Activated naive CD4-positive, alpha-beta T cell treated with anti-CD3 and anti-CD28 coated beads, Interleukin-2, amount 10 ng/mL, durations not matched to agents 7 days and 5 days (primary cell): ENCODE data around the gene ETV5.

Source experiments
- CTCF ChIA-PET: fragments of 350-600 bp; sonication (Branson Sonifier 250); formaldehyde crosslinking; loops from one replicate; lab custom pipeline; 2021; ENCODE audit warnings: antibody characterized with exemption; lab: Charles Lee
- DNase-seq: peaks from one replicate; pipeline ENCODE4 v3.0.0-alpha.2; 2020
- H3K27ac Mint-ChIP-seq: one replicate; pipeline ENCODE4 v1.8.0; 2021; ENCODE audit warnings: mild to moderate bottlenecking, moderate library complexity, mixed read lengths
- H3K27me3 Mint-ChIP-seq: one replicate; pipeline ENCODE4 v1.8.0; 2021; ENCODE audit warnings: mild to moderate bottlenecking, mixed read lengths
- H3K36me3 Mint-ChIP-seq: one replicate; pipeline ENCODE4 v1.8.0; 2021; ENCODE audit warnings: mixed read lengths
- H3K4me1 Mint-ChIP-seq: one replicate; pipeline ENCODE4 v1.8.0; 2021; ENCODE audit warnings: mixed read lengths
- H3K4me3 Mint-ChIP-seq: one replicate; pipeline ENCODE4 v1.8.0; 2021; ENCODE audit warnings: mild to moderate bottlenecking, moderate library complexity, mixed read lengths
- H3K9me3 Mint-ChIP-seq: one replicate; pipeline ENCODE4 v1.8.0; 2021; ENCODE audit warnings: mixed read lengths

Gene ETV5

DNA sequence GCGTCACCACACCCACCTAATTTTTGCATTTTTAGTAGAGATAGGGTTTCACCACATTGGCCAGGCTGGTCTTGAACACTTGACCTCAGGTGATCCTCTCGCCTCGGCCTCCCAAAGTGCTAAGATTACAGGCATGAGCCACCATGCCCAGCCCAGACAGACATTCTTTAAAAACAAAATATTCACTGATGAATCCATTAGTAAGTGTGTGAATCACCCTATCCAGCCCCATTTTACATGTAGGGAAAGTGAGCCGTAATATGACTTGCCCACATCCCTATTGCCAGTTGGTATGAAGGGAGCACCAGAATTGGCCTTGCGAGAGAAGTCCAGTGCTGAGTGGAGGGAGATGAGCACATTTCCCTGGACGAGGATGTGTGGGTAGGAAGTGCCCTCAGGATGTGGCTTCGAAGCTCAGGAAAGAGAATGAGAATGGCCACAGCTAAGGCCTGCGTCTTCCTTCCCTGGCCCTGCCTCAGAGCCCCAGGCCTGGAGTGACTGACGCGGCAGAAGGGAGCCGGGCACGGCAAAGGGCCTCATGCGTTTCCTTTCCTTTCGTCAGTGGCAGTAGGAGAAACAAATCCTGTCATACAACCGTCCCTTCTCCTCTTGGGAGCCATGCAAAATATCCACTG lies 28.3 kb upstream of the ETV5 start:
- Mint-ChIP-seq H3K27me3 (peaks cover 27% of the 10 kb centered on the region), H3K9me3 (no peaks in the 10 kb centered on the region), H3K4me3 (no peak overlapping the region), H3K27ac (no peak overlapping the region), H3K36me3 (no peaks in the 10 kb centered on the region), H3K4me1 (no peaks in the 10 kb centered on the region)
- DNase-seq, result no peak
- CTCF ChIA-PET, result no interaction called here

DNA sequence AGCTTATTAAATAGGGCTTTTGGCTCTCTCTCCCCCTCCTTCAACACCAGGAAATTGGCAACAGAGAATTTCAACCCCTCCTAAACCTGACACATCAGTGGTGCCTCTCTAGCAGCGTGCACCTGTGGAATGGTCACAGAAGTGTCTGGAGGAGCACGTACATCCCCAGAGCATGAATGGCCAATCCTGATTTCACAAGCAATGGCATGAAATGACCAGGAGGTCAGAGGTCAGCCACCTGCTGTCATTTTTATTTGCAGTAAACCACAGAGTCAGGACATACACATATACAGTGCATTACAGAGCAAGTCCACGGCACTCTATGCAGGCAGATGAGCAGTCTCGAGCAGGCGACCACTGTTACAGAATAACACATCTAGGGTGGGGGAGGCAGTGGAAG lies 25.1 kb upstream of the ETV5 start:
- Mint-ChIP-seq H3K36me3 (no peaks in the 10 kb centered on the region), H3K27me3 (peaks cover 47% of the 10 kb centered on the region), H3K4me1 (no peaks in the 10 kb centered on the region), H3K27ac (no peak overlapping the region), H3K4me3 (no peak overlapping the region), H3K9me3 (no peaks in the 10 kb centered on the region)
- no peak for DNase-seq
- CTCF ChIA-PET, result interaction anchor here (0.6 to 1.0 kb wide), 2 partner anchors 13 to 108 kb away, joined by 3 read pairs; no protein-coding TSS in a partner anchor

DNA sequence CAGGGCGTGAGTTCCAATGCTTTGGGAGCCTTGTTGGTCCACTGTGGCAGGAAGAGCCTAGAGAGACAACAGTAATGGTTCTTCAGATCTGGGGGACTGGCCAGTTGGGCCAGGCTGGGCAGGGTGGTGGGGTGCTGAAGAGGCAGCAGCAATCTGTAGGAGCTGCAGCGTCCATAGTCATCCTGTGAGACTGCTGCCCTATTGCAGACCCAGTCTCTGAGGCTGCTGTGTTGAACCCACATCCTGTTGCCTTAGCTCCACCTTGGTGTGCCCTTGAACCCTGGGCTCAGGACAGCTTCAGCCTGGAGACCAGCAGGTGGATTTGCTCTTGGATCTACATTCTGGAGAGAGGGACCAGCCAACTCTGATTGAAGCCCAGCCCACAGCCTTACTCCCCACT lies 23.6 kb upstream of the ETV5 start:
- CTCF ChIA-PET, result interaction anchor here (0.8 to 1.2 kb wide), 2 partner anchors 10 to 129 kb away, joined by 3 read pairs; no protein-coding TSS in a partner anchor
- H3K4me3 Mint-ChIP-seq, result no peak overlapping the region

DNA sequence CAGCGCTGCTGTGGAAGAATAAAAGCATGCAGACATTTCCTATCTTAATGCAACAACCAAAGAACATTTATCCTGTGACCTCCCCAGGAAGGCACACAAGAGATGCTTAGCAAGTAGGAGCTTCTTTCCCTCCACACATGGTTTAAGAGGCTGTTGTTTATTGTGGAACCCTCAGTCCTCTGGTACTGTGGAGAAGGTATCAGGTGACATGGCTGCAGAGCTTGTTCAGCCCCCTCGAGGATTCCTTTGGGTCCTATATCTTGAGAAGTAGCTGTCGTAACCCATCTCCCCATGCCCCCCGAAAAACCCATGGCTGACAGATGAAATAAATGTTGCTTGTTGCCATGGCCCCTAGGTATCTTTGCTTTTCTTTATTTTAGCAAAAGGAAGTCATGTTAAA lies 20.3 kb upstream of the ETV5 start:
- H3K36me3 Mint-ChIP-seq, result no peaks in the 10 kb centered on the region
- no peak for DNase-seq
- no peaks in the 10 kb centered on the region for H3K4me1 Mint-ChIP-seq
- H3K4me3 Mint-ChIP-seq, result no peak overlapping the region
- CTCF ChIA-PET, result no interaction called here
- no peaks in the 10 kb centered on the region for H3K9me3 Mint-ChIP-seq
- peaks cover 41% of the 10 kb centered on the region for H3K27me3 Mint-ChIP-seq
- H3K27ac Mint-ChIP-seq, result no peak overlapping the region

More for the DNA sequence above, 23.6 kb upstream of the ETV5 start:
- no peak for DNase-seq
- Mint-ChIP-seq H3K36me3 (no peaks in the 10 kb centered on the region), H3K27ac (no peak overlapping the region), H3K9me3 (no peaks in the 10 kb centered on the region), H3K4me1 (no peaks in the 10 kb centered on the region), H3K27me3 (peaks cover 42% of the 10 kb centered on the region)

DNA sequence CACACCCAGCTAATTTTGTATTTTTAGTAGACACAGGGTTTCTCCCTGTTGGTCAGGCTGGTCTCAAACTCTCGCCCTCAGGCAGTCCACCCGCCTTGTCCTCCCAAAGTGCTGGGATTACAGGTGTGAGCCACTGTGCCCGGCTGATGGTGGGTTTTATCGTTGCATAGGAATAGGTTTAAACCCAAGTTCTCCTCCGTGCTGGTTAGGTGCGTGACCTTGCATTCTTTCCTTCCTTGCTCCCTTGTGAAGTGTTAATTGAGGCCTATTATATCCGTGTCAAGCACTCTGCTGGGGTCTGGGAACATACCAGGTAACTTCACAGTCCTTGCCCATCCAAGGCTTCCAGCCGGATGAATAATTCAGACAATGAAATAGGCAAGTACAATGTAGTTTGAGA lies 19.3 kb upstream of the ETV5 start:
- H3K27me3 Mint-ChIP-seq, result peaks cover 41% of the 10 kb centered on the region
- no peak overlapping the region for H3K4me3 Mint-ChIP-seq
- H3K4me1 Mint-ChIP-seq, result no peaks in the 10 kb centered on the region
- CTCF ChIA-PET, result no interaction called here
- DNase-seq, result no peak
- H3K36me3 Mint-ChIP-seq, result no peaks in the 10 kb centered on the region
- no peak overlapping the region for H3K27ac Mint-ChIP-seq
- H3K9me3 Mint-ChIP-seq, result no peaks in the 10 kb centered on the region

DNA sequence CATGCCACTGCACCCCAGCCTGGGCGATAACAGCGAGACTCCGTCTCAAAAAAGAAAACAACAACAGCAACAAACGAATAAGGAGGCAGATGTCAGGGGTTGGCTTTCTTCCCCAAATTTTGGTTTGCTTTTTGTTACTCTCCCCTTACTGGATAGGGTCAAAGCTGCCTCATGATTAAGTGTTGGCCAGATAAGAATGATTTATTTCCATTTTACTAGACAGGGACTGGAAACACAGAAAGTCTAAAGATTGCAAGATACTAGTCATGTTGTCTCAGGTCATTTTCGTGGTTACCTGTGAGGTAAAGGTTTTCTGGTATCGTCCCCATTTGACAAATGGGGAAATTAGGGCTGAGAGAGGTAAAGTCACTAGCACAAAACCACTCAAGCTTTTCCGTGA lies 18.6 kb upstream of the ETV5 start:
- no peak for DNase-seq
- CTCF ChIA-PET, result no interaction called here
- Mint-ChIP-seq H3K27ac (no peak overlapping the region), H3K27me3 (peaks cover 34% of the 10 kb centered on the region), H3K9me3 (no peaks in the 10 kb centered on the region), H3K4me1 (no peaks in the 10 kb centered on the region), H3K4me3 (no peak overlapping the region), H3K36me3 (no peaks in the 10 kb centered on the region)

DNA sequence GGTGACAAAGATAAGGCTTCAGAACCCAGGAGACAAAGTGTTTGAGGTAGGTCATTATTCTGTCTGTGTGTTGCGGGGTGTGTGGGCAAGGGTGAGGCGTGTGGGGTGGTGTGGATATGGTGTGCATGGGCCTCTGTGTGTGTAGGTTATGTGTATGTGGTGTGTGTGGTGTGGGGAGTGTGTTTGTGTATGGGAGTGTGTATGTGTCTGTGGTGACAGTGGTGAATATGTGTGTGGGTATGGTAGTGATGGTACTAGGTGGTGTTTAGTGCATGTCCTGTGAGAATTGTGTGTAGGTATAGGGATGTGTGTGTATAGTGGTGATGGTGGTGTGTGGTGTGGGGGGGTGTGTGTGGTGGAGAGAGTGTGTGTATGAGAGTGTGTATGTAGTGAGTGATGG lies 16.2 kb upstream of the ETV5 start:
- no peak for DNase-seq
- peaks cover 30% of the 10 kb centered on the region for H3K27me3 Mint-ChIP-seq
- H3K9me3 Mint-ChIP-seq, result no peaks in the 10 kb centered on the region
- CTCF ChIA-PET, result interaction anchor here (0.9 kb wide), 1 partner anchor 414 kb away, joined by 3 read pairs; no protein-coding TSS in a partner anchor
- no peak overlapping the region for H3K27ac Mint-ChIP-seq
- H3K36me3 Mint-ChIP-seq, result no peaks in the 10 kb centered on the region
- H3K4me1 Mint-ChIP-seq, result no peaks in the 10 kb centered on the region
- H3K4me3 Mint-ChIP-seq, result no peak overlapping the region

DNA sequence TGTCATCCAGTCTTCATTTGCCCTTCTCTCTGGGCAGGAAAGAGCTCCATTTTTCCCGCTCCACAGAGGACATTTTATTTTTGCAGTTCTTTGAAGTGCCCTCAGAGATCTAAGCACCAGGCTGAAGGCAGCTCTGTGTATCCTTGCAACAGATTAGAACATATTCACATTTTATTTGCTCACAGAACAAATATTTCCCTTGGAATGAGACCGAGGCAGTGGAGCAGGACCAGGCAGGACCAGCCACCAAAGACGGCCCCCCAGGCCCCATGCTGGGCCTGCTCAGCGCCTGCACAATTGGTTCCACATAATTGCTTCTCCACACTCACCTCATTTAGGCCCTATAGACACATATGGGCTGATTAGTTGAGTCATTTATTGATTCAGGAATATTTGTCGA lies 15.7 kb upstream of the ETV5 start:
- H3K9me3 Mint-ChIP-seq, result no peaks in the 10 kb centered on the region
- peaks cover 29% of the 10 kb centered on the region for H3K27me3 Mint-ChIP-seq
- no peaks in the 10 kb centered on the region for H3K4me1 Mint-ChIP-seq
- no peak overlapping the region for H3K4me3 Mint-ChIP-seq
- no peak for DNase-seq
- H3K36me3 Mint-ChIP-seq, result no peaks in the 10 kb centered on the region
- H3K27ac Mint-ChIP-seq, result no peak overlapping the region
- CTCF ChIA-PET, result interaction anchor here (0.9 kb wide), 1 partner anchor 415 kb away, joined by 3 read pairs; no protein-coding TSS in a partner anchor

DNA sequence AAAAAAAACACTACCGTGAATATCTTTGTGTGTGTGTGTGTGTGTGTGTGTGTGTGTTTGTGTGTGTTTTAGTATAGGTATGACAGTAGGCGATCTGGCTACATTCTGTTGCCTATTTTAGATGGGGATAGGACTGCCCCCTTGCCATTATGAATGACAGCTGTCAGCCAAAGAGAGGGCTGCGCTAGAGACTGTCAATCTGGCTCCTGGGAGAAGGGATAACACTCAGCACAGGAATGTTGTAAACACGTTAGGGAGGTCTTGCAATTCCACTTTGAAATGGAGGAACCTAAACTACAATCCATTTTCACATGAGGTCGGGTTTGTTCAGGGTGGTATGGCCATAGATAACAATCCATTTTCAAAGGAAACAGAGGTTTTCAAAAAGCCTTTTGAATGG lies 14.1 kb upstream of the ETV5 start:
- no peaks in the 10 kb centered on the region for H3K9me3 Mint-ChIP-seq
- CTCF ChIA-PET, result no interaction called here
- peaks cover 44% of the 10 kb centered on the region for H3K27me3 Mint-ChIP-seq
- H3K27ac Mint-ChIP-seq, result no peak overlapping the region
- DNase-seq, result no peak
- no peak overlapping the region for H3K4me3 Mint-ChIP-seq
- no peaks in the 10 kb centered on the region for H3K4me1 Mint-ChIP-seq
- H3K36me3 Mint-ChIP-seq, result no peaks in the 10 kb centered on the region

DNA sequence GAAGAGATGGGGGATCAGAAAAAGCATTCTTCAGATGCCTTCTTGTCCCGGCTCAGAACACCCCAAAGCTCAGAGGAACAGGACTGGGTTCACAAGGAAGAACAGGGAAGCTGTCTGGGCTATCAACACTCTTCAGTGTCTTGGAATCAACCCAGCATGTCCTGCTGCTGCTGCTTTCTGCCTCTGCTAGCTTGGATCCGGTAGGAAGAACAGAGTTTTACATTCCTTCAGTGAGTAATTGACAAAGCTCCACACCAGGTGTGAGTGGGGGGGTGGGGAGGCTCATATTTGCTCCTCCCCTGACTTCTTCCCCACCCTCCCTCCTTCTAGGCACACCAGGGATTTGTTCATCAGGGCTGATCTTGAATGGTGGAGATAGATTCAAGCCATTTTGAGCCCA lies 13.1 kb upstream of the ETV5 start:
- H3K27ac Mint-ChIP-seq, result no peak overlapping the region
- no peaks in the 10 kb centered on the region for H3K9me3 Mint-ChIP-seq
- DNase-seq, result no peak
- H3K4me3 Mint-ChIP-seq, result no peak overlapping the region
- H3K27me3 Mint-ChIP-seq, result peaks cover 51% of the 10 kb centered on the region
- H3K36me3 Mint-ChIP-seq, result no peaks in the 10 kb centered on the region
- CTCF ChIA-PET, result no interaction called here
- H3K4me1 Mint-ChIP-seq, result no peaks in the 10 kb centered on the region

DNA sequence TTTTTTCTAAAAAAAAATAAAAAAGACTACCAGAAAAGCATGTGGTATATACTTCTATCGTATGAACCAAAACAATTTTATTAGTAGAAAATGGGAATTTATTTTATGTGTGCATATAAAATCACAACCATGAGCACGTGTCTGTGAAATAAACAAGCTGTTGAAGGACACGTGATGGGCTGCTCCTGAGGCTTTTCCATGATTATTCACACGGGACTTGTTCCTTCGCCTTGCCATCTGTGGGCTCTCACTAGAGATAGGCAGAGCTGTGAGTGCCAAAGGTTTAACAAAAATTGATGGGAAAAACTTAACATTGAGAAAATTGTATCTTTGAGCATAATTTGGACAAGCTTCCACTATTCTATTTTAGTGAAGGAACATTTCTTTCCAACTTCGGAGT lies 12.4 kb upstream of the ETV5 start:
- no peaks in the 10 kb centered on the region for H3K9me3 Mint-ChIP-seq
- H3K36me3 Mint-ChIP-seq, result no peaks in the 10 kb centered on the region
- no peaks in the 10 kb centered on the region for H3K4me1 Mint-ChIP-seq
- no peak for DNase-seq
- peaks cover 52% of the 10 kb centered on the region for H3K27me3 Mint-ChIP-seq
- CTCF ChIA-PET, result no interaction called here
- H3K4me3 Mint-ChIP-seq, result no peak overlapping the region
- no peak overlapping the region for H3K27ac Mint-ChIP-seq

DNA sequence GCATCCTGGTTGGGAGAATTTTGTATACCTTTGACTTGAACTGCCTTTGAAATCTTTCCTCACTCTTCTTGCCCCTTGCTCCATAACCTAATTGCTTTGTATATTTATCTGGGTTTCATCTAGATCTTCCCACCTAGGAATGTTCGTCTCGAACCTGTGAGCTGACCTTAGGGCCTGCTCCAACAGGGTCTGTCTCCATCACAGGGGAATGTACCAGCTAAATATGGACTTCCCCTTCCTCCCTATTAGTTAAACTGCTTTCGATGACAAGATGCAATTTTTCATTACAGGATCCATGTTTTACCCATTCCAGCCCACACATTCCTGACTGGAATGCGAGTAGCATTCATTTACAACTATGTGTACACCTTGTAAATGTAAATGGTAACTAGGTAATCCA lies 10.6 kb upstream of the ETV5 start:
- H3K4me3 Mint-ChIP-seq, result no peak overlapping the region
- CTCF ChIA-PET, result no interaction called here
- no peaks in the 10 kb centered on the region for H3K36me3 Mint-ChIP-seq
- H3K27ac Mint-ChIP-seq, result no peak overlapping the region
- no peaks in the 10 kb centered on the region for H3K4me1 Mint-ChIP-seq
- DNase-seq, result no peak
- no peaks in the 10 kb centered on the region for H3K9me3 Mint-ChIP-seq
- H3K27me3 Mint-ChIP-seq, result peaks cover 68% of the 10 kb centered on the region

DNA sequence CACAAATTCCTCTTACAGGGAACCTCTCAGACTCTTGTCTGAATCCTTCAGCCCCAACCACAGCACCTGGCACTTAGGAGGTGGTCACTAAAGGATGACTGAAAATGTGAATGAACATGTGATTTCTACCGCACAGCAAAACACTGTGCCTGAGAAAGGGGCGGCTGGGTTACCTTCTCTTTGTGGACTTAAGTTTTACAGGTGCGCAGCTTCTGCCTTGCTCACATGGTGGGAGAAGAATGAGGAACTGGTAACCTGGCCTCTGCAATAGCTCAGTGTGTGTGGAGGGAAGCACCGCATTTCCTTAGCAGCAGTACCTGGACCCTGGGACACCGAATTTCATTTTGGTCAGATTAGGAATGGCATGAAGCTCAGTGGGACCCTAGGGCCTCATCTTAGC lies 9.8 kb upstream of the ETV5 start:
- Mint-ChIP-seq H3K27ac (no peak overlapping the region), H3K4me1 (no peaks in the 10 kb centered on the region), H3K27me3 (peaks cover 71% of the 10 kb centered on the region), H3K9me3 (no peaks in the 10 kb centered on the region), H3K4me3 (no peak overlapping the region), H3K36me3 (no peaks in the 10 kb centered on the region)
- CTCF ChIA-PET, result no interaction called here
- no peak for DNase-seq

DNA sequence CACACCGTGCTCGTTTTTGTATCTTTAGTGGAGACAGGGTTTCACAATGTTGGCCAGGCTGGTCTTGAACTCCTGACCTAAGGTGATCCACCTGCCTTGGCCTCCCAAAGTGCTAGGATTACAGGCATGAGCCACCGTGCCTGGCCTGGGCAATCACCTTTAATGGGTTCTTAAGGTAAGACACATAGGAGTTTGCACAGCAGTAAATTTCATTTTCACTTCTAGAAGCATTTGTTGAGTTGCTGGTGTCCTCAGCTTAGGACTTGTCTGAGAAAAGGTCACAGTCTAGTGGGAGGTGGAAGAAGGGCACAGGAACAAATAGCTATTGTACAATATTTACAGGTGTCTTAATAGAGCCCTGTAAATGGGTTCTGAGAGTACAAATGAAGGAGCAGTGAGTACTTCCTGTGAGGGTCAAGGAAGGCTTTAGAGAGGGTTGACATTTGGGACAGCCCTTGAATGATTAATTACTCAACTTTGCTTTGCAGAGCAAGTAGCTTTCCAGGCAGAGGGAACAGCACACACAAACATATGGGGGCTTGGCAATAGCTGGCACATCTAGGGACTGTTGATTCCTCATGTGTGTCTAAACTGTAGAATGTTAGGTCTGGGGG lies 8.7 kb upstream of the ETV5 start:
- no peak overlapping the region for H3K27ac Mint-ChIP-seq
- H3K36me3 Mint-ChIP-seq, result no peaks in the 10 kb centered on the region
- H3K27me3 Mint-ChIP-seq, result peaks cover 81% of the 10 kb centered on the region
- H3K4me1 Mint-ChIP-seq, result no peaks in the 10 kb centered on the region
- no peak overlapping the region for H3K4me3 Mint-ChIP-seq
- no peak for DNase-seq
- CTCF ChIA-PET, result no interaction called here
- H3K9me3 Mint-ChIP-seq, result no peaks in the 10 kb centered on the region

DNA sequence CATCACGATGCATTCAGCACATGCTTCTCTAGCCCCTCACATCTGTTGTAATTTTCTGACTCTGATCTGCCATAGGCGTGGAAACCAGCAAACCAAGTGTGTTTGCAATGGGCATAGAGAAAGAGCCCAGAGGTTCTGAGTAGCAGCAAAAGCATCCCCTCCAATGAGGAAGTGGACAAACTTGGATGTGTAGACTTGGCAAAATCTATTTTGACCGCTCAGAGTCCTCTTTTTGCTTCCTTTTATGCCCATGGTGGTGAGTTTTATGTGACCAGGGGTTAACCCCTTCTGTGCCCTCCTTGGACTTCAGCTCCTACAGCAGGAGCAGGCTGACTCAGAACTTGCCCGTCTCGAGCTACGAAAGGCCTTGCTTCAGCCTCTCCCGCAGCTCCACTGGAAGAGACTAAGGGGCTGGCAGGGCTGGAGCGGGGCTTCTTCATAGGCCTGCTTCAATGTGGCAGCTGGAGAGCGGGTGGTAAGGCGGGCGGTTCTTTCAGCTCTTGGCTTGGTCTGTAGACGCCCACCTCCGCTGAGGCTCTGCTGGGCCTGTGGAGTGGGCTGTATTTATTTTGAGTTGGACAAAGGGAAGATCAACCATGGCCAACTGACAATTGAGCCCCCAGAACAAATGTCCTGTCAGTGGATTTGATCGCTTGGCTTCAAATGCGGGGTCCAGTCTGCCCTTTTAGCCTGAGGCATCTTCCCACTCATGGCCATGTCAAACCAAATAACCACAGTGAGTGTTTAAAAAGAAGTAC lies 6.5 kb upstream of the ETV5 start:
- Mint-ChIP-seq H3K4me1 (peaks cover 9% of the 10 kb centered on the region), H3K27me3 (peaks cover 92% of the 10 kb centered on the region), H3K27ac (no peak overlapping the region), H3K36me3 (no peaks in the 10 kb centered on the region), H3K4me3 (no peak overlapping the region), H3K9me3 (no peaks in the 10 kb centered on the region)
- CTCF ChIA-PET, result no interaction called here
- no peak for DNase-seq
